AG09319 (cell line): ENCODE data around the gene NFASC.

ENCODE experiments used
- DNase-seq: peaks from one replicate; pipeline ENCODE4 v3.0.0-alpha.2; 2010; ENCODE audit warnings: low read depth; ENCODE audit errors: extremely low read depth
- CTCF ChIP-seq: IDR thresholded peaks from 2 replicates; pipeline ENCODE4 v1.5.1; 2011; ENCODE audit warnings: low read depth, mild to moderate bottlenecking, inconsistent platforms, low read length, moderate library complexity

Gene NFASC

DNA sequence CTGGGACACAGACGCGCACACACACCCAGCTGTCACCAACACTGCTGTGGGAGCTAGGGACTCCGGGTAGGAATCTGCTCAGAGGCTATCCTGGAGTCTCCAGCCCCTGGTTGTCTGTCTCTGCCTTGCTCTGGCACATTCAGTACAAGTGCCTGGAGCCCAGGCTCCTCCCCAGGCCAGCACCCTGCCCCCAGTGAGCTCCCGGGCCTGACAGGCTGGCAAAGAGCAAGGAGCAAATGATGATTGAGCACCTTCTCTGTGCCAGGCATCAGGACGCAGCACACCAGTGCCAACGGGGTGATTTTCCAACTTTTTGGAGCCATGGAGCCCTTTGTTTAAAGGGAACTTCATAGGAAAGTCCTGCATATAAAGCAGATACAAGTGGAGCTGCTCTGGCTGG lies 178.8 kb downstream of the NFASC start:
- no peak for DNase-seq
- TF ChIP-seq CTCF = no peak

- TF ChIP-seq CTCF = no peak
- DNase-seq = no peak
Measured at GRCh38 chr1:205052690-205053089, 182.0 kb downstream of the NFASC start.

GRCh38 chr1:205053296-205053695 lies 182.6 kb downstream of the NFASC start:
- no peak for TF ChIP-seq CTCF

DNA sequence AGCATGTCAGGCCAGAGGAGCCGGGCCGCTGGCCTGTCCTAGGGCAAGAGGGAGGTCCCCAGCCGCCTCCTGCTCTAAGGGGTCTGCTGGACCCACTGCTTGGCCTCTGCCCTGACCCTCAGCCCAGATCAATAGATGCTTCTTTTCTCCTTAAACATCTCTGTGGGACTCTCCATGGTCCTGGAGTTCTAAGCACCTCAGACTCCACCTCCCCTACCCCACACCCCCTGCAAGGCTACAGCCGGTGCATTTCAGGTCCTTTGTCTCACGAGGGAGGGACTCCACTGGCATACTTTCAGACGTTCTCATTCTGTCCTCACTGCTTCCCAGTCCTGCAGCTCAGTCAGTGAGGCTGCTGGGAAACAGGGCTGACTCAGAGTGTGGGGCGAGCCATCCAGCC lies 183.4 kb downstream of the NFASC start:
- no peak for TF ChIP-seq CTCF
- DNase-seq = no peak

More at GRCh38 chr1:205053296-205053695, 182.6 kb downstream of the NFASC start:
- no peak for DNase-seq

DNA sequence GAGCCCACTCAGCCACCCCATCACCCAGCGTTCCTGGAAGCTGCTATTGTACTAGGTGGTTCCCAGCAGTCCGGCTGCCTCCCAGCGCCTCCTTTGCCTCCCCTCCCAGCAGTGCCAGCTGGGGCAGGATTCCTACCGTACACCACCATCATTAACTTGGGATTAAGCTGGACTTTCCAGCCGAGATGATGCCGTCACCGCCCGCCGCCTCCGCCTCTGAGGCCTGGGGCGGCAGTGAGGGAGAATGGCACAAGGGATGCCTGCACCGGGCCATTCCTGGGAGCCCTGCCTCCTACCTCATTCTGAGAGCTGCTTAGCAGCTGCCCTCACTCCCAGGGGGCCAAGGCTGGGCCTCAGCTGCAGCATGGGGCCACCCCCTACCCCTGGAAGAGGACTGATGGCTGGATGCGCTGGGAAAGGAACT lies 185.5 kb downstream of the NFASC start:
- TF ChIP-seq CTCF = no peak
- no peak for DNase-seq

- no peak for DNase-seq
- no peak for TF ChIP-seq CTCF
Measured at GRCh38 chr1:205056956-205057568, 186.4 kb downstream of the NFASC start.

GRCh38 chr1:205057808-205058575 lies 187.3 kb downstream of the NFASC start:
- no peak for DNase-seq
- no peak for TF ChIP-seq CTCF
